AG04450 (cell line): Measurements from ENCODE around the gene DDX23. TPM values are rescaled to one million over a fixed set of nuclear protein-coding genes. Genes with fewer than 3 reads are reported as not detected.

ENCODE experiments used
- CTCF ChIA-PET: fragments of 300-600, 350-600 bp; formaldehyde crosslinking; extraction: SDS; loops from one replicate; lab custom pipeline; 2022; ENCODE audit warnings: antibody characterized with exemption, inconsistent platforms; lab: Charles Lee
- POLR2A ChIA-PET: fragments of 350-600 bp; formaldehyde crosslinking; extraction: SDS; loops from one replicate; lab custom pipeline; 2021; ENCODE audit warnings: antibody characterized with exemption, inconsistent platforms; lab: Yijun Ruan, JAX
- DNase-seq: peaks from one replicate; pipeline ENCODE4 v3.0.0-alpha.2; 2011; ENCODE audit warnings: low read depth, low spot score
- H3K27ac ChIP-seq: one replicate; pipeline ENCODE4 v1.5.1; 2012; ENCODE audit warnings: low read depth, low read length, control low read depth
- H3K27me3 ChIP-seq: one replicate; pipeline ENCODE4 v1.6.0; 2012; ENCODE audit warnings: low read length; ENCODE audit not compliant: control insufficient read depth, insufficient read depth
- H3K4me3 ChIP-seq: 2 replicates; pipeline ENCODE4 v1.5.1; 2011; ENCODE audit warnings: mild to moderate bottlenecking, low read depth, low read length, control low read depth
- H3K9me3 ChIP-seq: 2 replicates; pipeline ENCODE4 v1.5.1; 2012; ENCODE audit warnings: low read length; ENCODE audit not compliant: control insufficient read depth, insufficient read depth
- polyA plus RNA-seq: library from polyadenylated mRNA; depleted of rRNA; stranded (reverse); fragments of >200 nt; gene quantifications from 2 replicates; pipeline ENCODE4 v1.2.3, GENCODE V29; 2011; rRNA removed
- small RNA-seq: library from RNA; depleted of rRNA; stranded (forward); fragments of <200 nt; gene quantifications from one replicate; pipeline ENCODE3, GENCODE V24; 2012; ENCODE audit warnings: low read depth; ENCODE audit not compliant: insufficient read length
- TF ChIP-seq, protein P1 (sequence below): IDR thresholded peaks from 2 replicates; pipeline ENCODE4 v1.5.1; 2011; ENCODE audit warnings: low read depth, low read length, control low read depth, inconsistent platforms

The DDX23 gene
- polyA plus RNA-seq, 1 experiment = 56.6 TPM

DNA sequence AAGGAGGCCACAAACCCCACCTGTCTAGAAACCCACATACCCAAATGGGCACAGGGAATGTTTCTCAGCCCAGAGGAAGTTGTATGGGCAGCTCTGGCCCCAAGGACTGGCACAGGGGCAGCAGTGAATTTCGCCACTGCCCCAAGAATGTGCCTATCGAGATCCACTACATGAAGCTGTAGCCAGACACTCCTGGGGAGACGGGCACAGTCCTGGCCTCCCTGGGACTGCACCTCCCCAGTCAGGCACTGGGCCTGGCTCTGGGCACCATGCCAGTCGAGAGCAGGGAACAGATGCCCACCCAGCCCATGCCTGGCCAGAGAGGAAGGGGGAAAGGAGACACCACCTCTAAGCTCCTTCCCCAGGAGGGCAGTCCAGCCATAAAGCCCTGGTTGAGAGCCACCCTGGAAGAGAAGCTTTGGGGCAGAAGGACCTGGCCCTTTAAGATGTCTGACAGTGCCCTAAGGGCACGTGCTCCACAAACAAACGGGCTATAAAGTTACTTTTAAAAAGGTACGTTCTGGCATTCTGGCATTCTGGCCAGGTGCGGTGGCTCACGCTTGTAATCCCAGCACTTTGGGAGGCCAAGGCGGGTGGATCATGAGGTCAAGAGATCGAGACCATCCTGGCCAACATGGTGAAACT, 71.5 kb downstream of the DDX23 start:
- Histone ChIP-seq H3K4me3 (no peak overlapping the region), H3K9me3 (no peaks in the 10 kb centered on the region; the same call in 1 of the 2 replicates), H3K27me3 (no peaks in the 10 kb centered on the region), H3K27ac (peak overlapping the region; percentile 43)
- DNase-seq = no peak
- ChIA-PET POLR2A (interaction anchor here (0.6 to 0.7 kb wide), 2 partner anchors 19 to 991 kb away, joined by 3 to 4 read pairs; no protein-coding TSS in a partner anchor), CTCF (interaction anchor here (1.2 to 2.4 kb wide), 3 partner anchors 15 to 27 kb away, joined by 4 to 8 read pairs (median 7); no protein-coding TSS in a partner anchor)
- TF ChIP-seq, protein P1, sequence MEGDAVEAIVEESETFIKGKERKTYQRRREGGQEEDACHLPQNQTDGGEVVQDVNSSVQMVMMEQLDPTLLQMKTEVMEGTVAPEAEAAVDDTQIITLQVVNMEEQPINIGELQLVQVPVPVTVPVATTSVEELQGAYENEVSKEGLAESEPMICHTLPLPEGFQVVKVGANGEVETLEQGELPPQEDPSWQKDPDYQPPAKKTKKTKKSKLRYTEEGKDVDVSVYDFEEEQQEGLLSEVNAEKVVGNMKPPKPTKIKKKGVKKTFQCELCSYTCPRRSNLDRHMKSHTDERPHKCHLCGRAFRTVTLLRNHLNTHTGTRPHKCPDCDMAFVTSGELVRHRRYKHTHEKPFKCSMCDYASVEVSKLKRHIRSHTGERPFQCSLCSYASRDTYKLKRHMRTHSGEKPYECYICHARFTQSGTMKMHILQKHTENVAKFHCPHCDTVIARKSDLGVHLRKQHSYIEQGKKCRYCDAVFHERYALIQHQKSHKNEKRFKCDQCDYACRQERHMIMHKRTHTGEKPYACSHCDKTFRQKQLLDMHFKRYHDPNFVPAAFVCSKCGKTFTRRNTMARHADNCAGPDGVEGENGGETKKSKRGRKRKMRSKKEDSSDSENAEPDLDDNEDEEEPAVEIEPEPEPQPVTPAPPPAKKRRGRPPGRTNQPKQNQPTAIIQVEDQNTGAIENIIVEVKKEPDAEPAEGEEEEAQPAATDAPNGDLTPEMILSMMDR = no peak

DNA sequence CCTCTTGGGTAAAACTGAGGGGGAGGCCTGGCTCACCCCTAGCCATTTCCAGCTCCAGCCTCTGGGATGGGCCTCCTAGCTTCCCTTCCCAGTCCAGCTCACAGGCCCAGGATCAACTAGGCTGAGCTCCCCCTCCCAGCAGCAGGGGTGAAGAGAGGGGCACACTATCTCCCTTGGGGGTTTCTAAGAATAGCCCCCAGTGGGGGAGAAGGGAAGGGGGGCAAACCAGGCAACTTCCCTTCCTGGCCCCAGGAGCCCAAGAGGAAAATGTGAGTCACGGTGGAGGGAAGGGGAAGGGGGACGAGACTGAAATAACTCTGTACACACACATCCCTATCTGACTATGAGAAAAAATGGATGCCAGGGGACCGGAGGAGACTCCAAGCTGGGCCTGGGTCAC, 72.1 kb downstream of the DDX23 start:
- TF ChIP-seq, protein P1 = no peak
- Histone ChIP-seq H3K27ac (peak overlapping the region; percentile 43), H3K4me3 (no peak overlapping the region), H3K27me3 (no peaks in the 10 kb centered on the region), H3K9me3 (no peaks in the 10 kb centered on the region; the same call in 1 of the 2 replicates)
- DNase-seq = no peak
- ChIA-PET CTCF (interaction anchor here (1.2 to 2.4 kb wide), 3 partner anchors 16 to 27 kb away, joined by 4 to 8 read pairs (median 7); no protein-coding TSS in a partner anchor), POLR2A (no interaction called here)

Small RNA genes within 50 kb of the gene (small RNA-seq; reads per million reads assigned to genes)
- gene RF00019 (not detected), gene RNU6-600P (not detected)

Other genes with a start within 250 kb of the DDX23 start
- gene KANSL2, start 169.9 kb downstream of the DDX23 start, polyA plus RNA-seq = 35.3 and 37.9 TPM in 2 replicates
- gene CCNT1, start 135.5 kb downstream of the DDX23 start, polyA plus RNA-seq = 23.7 and 30.8 TPM in 2 replicates
- 26.7 and 31.6 TPM in 2 replicates for gene ADCY6, start 63.1 kb downstream of the DDX23 start, polyA plus RNA-seq
- 44.9 and 51.7 TPM in 2 replicates for gene CACNB3, start 33.7 kb downstream of the DDX23 start, polyA plus RNA-seq
- gene RND1, start 13.7 kb upstream of the DDX23 start, polyA plus RNA-seq = 0.36 and 0.42 TPM in 2 replicates
- gene FKBP11, start 73.3 kb upstream of the DDX23 start, polyA plus RNA-seq = 85.9 and 99.2 TPM in 2 replicates
- 260 TPM in 2 replicates for gene ARF3, start 105.3 kb upstream of the DDX23 start, polyA plus RNA-seq
- 0.24 and 0.26 TPM in 2 replicates for gene WNT10B, start 119.6 kb upstream of the DDX23 start, polyA plus RNA-seq
- gene WNT1, start 126.2 kb upstream of the DDX23 start, polyA plus RNA-seq = not detected in 2 replicates
- 0.02 and 0.04 TPM in 2 replicates for gene DDN, start 147.2 kb upstream of the DDX23 start, polyA plus RNA-seq
- gene PRKAG1, start 166.6 kb upstream of the DDX23 start, polyA plus RNA-seq = 112 and 130 TPM in 2 replicates
- 8.9 and 11.2 TPM in 2 replicates for gene KMT2D, start 208.6 kb upstream of the DDX23 start, polyA plus RNA-seq
- 0.31 and 0.51 TPM in 2 replicates for gene RHEBL1, start 217.8 kb upstream of the DDX23 start, polyA plus RNA-seq
- gene DHH, start 242.6 kb upstream of the DDX23 start, polyA plus RNA-seq = not detected in 2 replicates